Lung (tissue), 12 donors: ENCODE measurements around the gene KRTAP12-4. TPM values are rescaled to one million over a fixed set of nuclear protein-coding genes. Genes with fewer than 3 reads are reported as not detected.

Experiments used
- ATAC-seq: fragments of 200-7000 bp; cut with Tn5 transposase; one replicate; pipeline ENCODE4 v1.9.1; 2020; ENCODE audit warnings: moderate number of reproducible peaks; ENCODE audit not compliant: insufficient read depth, low FRiP score
- DNase-seq, 3 donors: peaks; one replicate each; pipeline ENCODE4 v3.0.0-alpha.2; 2013 to 2017
- H3K27ac ChIP-seq, 2 donors: one replicate each; pipeline ENCODE4 v1.5.1; 2013; ENCODE audit warnings: mild to moderate bottlenecking in 2 of 2, moderate library complexity in 2 of 2, control low read depth in 1 of 2, inconsistent platforms in 1 of 2, low read depth in 1 of 2, low read length in 1 of 2
- H3K27me3 ChIP-seq, 3 donors: one replicate each; pipeline ENCODE4 v1.5.1; 2013; ENCODE audit warnings: low read length in 2 of 3; ENCODE audit not compliant: control insufficient read depth in 3 of 3, insufficient read depth in 3 of 3
- H3K36me3 ChIP-seq, 4 donors: one replicate each; pipeline ENCODE4 v1.5.1; 2013; ENCODE audit warnings: low read length in 4 of 4, mild to moderate bottlenecking in 1 of 4, moderate library complexity in 1 of 4; ENCODE audit not compliant: control insufficient read depth in 4 of 4, insufficient read depth in 4 of 4
- H3K4me1 ChIP-seq, 5 donors: one replicate each; pipeline ENCODE4 v1.5.1; 2013; ENCODE audit warnings: low read length in 5 of 5, mild to moderate bottlenecking in 2 of 5, moderate library complexity in 1 of 5; ENCODE audit not compliant: control insufficient read depth in 5 of 5, insufficient read depth in 5 of 5
- H3K4me3 ChIP-seq: one replicate; pipeline ENCODE4 v1.5.1; 2013; ENCODE audit warnings: mild to moderate bottlenecking, control low read depth, moderate library complexity
- H3K9ac ChIP-seq, 2 donors: one replicate each; pipeline ENCODE4 v1.5.1; 2013; ENCODE audit warnings: low read length in 2 of 2, control low read depth in 1 of 2; ENCODE audit not compliant: insufficient read depth in 1 of 2
- H3K9me3 ChIP-seq, 4 donors: one replicate each; pipeline ENCODE4 v1.5.1; 2013; ENCODE audit warnings: low read length in 3 of 4, mild to moderate bottlenecking in 1 of 4, moderate library complexity in 1 of 4; ENCODE audit not compliant: control insufficient read depth in 4 of 4, insufficient read depth in 3 of 4
- WGBS, 2 donors: extraction: QIAGEN DNeasy Blood & Tissue Kit; methylation state at CpG; one replicate each; pipeline ENCODE4 v1.1.7; 2013; 5-methylcytosine and 5-hydroxymethylcytosine counted together
- polyA plus RNA-seq, 2 donors: library from polyadenylated mRNA; stranded (reverse); fragments of 200-250 nt; gene quantifications; one replicate each; pipeline ENCODE4 v1.2.1, GENCODE V29; 2013
- total RNA-seq, 2 donors: library from RNA; depleted of rRNA in 1 of 2; stranded (reverse); fragments of >200 nt in 1 of 2; gene quantifications; one replicate each; pipeline ENCODE4 v1.2.1, GENCODE V29; 2014 to 2021
- TF ChIP-seq, protein P1 (sequence below): IDR thresholded peaks from 2 replicates; pipeline ENCODE4 v1.5.1; 2012; ENCODE audit warnings: mild to moderate bottlenecking; ENCODE audit errors: control extremely low read depth, extremely low read depth
- donor health status: control.
- donor health status: control.
- donor health status: Bipolar disorder and iron deficiency.
- donor health status: healthy.
- donor health status: DM: yes; HTN: yes; CAD: no.

KRTAP12-4 gene
- total and polyA plus RNA-seq, 4 donors, result not detected

DNA sequence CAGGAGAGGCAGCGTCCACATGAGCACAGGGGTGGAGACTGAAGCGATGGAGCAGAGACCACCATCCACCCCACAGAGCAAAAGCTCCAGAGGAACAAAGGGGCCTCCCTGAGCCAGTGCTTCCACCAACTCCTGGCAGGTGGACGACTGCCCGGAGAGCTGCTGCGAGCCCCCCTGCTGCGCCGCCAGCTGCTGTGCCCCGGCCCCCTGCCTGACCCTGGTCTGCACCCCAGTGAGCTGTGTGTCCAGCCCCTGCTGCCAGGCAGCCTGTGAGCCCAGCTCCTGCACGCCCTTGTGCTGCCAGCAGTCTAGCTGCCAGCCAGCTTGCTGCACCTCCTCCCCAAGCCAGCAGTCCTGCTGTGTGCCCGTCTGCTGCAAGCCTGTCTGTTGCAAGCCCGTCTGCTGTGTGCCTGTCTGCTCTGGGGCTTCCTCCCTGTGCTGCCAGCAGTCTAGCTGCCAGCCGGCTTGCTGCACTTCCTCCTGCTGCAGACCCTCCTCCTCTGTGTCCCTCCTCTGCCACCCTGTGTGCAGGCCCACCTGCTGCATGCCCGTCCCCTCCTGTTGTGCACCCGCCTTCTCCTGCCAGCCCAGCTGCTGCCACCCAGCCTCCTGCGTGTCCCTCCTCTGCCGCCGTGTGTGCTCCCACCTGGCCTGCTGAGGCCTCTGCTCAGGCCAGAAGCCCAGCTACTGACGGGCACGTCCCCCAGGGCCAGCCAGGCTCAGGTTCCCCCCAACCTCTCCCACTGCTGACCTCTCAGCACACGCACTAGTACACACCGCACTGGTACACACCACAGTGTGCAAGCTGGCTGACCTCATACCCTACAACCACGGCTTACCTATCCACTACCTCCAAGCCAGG, 47.9 kb upstream of the KRTAP12-4 start:
- TF ChIP-seq, protein P1, sequence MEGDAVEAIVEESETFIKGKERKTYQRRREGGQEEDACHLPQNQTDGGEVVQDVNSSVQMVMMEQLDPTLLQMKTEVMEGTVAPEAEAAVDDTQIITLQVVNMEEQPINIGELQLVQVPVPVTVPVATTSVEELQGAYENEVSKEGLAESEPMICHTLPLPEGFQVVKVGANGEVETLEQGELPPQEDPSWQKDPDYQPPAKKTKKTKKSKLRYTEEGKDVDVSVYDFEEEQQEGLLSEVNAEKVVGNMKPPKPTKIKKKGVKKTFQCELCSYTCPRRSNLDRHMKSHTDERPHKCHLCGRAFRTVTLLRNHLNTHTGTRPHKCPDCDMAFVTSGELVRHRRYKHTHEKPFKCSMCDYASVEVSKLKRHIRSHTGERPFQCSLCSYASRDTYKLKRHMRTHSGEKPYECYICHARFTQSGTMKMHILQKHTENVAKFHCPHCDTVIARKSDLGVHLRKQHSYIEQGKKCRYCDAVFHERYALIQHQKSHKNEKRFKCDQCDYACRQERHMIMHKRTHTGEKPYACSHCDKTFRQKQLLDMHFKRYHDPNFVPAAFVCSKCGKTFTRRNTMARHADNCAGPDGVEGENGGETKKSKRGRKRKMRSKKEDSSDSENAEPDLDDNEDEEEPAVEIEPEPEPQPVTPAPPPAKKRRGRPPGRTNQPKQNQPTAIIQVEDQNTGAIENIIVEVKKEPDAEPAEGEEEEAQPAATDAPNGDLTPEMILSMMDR, result no peak
- 77 to 78% methylated on average over 21 to 22 of the region's 22 CpGs for WGBS, 2 donors
- Histone ChIP-seq H3K27ac (no peak overlapping the region), H3K9me3 (peaks cover 0 to 15% (median 0%) of the 10 kb centered on the region in 4 donors), H3K4me3 (no peak overlapping the region), H3K27me3 (peaks cover 18 to 61% (median 24%) of the 10 kb centered on the region in 3 donors), H3K36me3 (no peaks in the 10 kb centered on the region), H3K9ac (no peak overlapping the region), H3K4me1 (peaks cover 0 to 4% (median 0%) of the 10 kb centered on the region in 5 donors)
- DNase-seq, result no peak
- no peak for ATAC-seq

DNA sequence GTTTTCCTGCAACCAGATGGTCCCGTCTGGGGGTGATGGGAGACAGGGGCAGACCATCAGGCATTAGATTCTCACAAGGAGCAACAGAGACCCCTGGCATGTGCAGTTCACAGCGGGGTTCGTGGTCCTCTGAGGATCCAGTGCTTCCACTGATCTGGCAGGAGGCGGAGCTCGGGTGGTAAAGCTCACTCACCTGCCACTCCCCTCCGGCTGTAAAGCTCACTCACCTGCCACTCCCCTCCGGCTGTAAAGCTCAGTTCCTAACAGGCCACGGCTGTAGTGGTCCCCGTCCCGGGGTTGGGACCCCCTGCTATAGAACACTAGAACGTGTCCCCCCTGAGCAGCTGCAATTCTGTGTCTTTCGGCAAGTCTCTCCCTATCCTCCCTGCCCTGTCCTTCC, 47.1 kb upstream of the KRTAP12-4 start:
- TF ChIP-seq, protein P1, result no peak
- H3K4me1 ChIP-seq, result peaks cover 0 to 4% (median 0%) of the 10 kb centered on the region in 5 donors
- H3K27me3 ChIP-seq, result peaks cover 11 to 54% (median 21%) of the 10 kb centered on the region in 3 donors
- no peaks in the 10 kb centered on the region for H3K36me3 ChIP-seq
- DNase-seq (no peak), ATAC-seq (no peak)
- no peak overlapping the region for H3K27ac ChIP-seq
- H3K9me3 ChIP-seq, result peaks cover 0 to 15% (median 0%) of the 10 kb centered on the region in 4 donors
- H3K4me3 ChIP-seq, result no peak overlapping the region
- WGBS, 2 donors, result 39 to 52% methylated on average over 12 of the region's 12 CpGs
- no peak overlapping the region for H3K9ac ChIP-seq

DNA sequence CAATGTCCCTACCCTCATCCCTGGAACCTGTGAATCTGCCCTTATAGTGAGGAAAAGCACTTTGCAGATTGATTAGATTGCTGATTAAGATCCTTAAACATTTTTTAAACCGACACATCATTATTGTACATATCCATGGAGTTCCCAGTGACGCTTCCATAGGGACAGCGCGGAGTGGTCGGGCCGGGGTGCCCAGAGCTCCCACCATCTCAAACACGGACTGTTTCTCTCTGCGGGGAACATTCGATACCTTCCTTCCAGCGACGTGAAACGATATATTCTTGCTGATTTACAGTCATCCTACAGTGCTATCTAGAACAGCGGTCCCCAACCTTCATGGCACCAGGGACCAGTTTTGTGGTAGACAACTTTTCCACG, 46.6 kb upstream of the KRTAP12-4 start:
- WGBS, 2 donors, result 84 to 90% methylated on average over 14 of the region's 14 CpGs
- H3K27me3 ChIP-seq, result peaks cover 8 to 48% (median 16%) of the 10 kb centered on the region in 3 donors
- H3K36me3 ChIP-seq, result no peaks in the 10 kb centered on the region

More for the DNA sequence above, 46.6 kb upstream of the KRTAP12-4 start:
- H3K9me3 ChIP-seq, result peaks cover 0 to 10% (median 0%) of the 10 kb centered on the region in 4 donors
- TF ChIP-seq, protein P1, result no peak
- no peak overlapping the region for H3K27ac ChIP-seq
- DNase-seq (no peak), ATAC-seq (no peak)
- H3K4me1 ChIP-seq, result no peaks in the 10 kb centered on the region
- no peak overlapping the region for H3K4me3 ChIP-seq
- H3K9ac ChIP-seq, result no peak overlapping the region
